Activated CD8-positive, alpha-beta T cell treated with anti-CD3 and anti-CD28 coated beads for 36 hours (primary cell): ENCODE data around the gene CDS1. TPM values are rescaled to one million over a fixed set of nuclear protein-coding genes. Genes with fewer than 3 reads are reported as not detected.

Source experiments
- ATAC-seq: fragments of 200-7000 bp; cut with Tn5 transposase; one replicate; pipeline ENCODE4 v1.10.0; 2021; ENCODE audit warnings: mild to moderate bottlenecking, moderate library complexity
- CTCF ChIA-PET: fragments of 350-600 bp; sonication (Branson Sonifier 250); formaldehyde crosslinking; loops from one replicate; lab custom pipeline; 2021; ENCODE audit warnings: antibody characterized with exemption; lab: Charles Lee
- POLR2A ChIA-PET: fragments of 350-600 bp; sonication (Branson Sonifier 250); formaldehyde crosslinking; loops from one replicate; lab custom pipeline; 2021; ENCODE audit warnings: antibody characterized with exemption; lab: Charles Lee
- DNase-seq: peaks from one replicate; pipeline ENCODE4 v3.0.0-alpha.2; 2020
- H3K27ac Mint-ChIP-seq: one replicate; pipeline ENCODE4 v1.8.0; 2021; ENCODE audit warnings: mild to moderate bottlenecking, mixed read lengths
- H3K27me3 Mint-ChIP-seq: one replicate; pipeline ENCODE4 v1.8.0; 2021; ENCODE audit warnings: mixed read lengths
- H3K36me3 Mint-ChIP-seq: one replicate; pipeline ENCODE4 v1.8.0; 2021; ENCODE audit warnings: low read depth, mixed read lengths
- H3K4me1 Mint-ChIP-seq: one replicate; pipeline ENCODE4 v1.8.0; 2021; ENCODE audit warnings: low read depth, mixed read lengths
- H3K4me3 Mint-ChIP-seq: one replicate; pipeline ENCODE4 v1.8.0; 2021; ENCODE audit warnings: mild to moderate bottlenecking, moderate library complexity, mixed read lengths
- H3K9me3 Mint-ChIP-seq: one replicate; pipeline ENCODE4 v1.8.0; 2021; ENCODE audit warnings: mixed read lengths
- CTCF ChIP-seq: fragments of 200-600 bp; IDR thresholded peaks from one replicate; pipeline ENCODE4 v1.8.0; 2022; ENCODE audit warnings: antibody characterized with exemption, mild to moderate bottlenecking
- intact Hi-C: fragments of 100-400 bp; cut with micrococcal nuclease; formaldehyde crosslinking; loops from one replicate; pipeline ENCODE4 v1.10.0; 2022
- total RNA-seq, 2 experiments: library from RNA; stranded (reverse); gene quantifications; one replicate each; pipeline ENCODE4 v1.2.3, GENCODE V29; 2021

Gene CDS1
- total RNA-seq, 2 experiments from 2014 or later = 0.07 to 0.25 TPM

GRCh38 chr4:84562156-84562555, 20.8 kb upstream of the CDS1 start:
- ChIA-PET CTCF (no interaction called here), POLR2A (no interaction called here)
- H3K4me1 Mint-ChIP-seq = no peaks in the 10 kb centered on the region
- ATAC-seq (no peak), DNase-seq (no peak)
- no peaks in the 10 kb centered on the region for H3K9me3 Mint-ChIP-seq
- peaks cover 11% of the 10 kb centered on the region for H3K27me3 Mint-ChIP-seq
- intact Hi-C loops = no loop called here
- no peak for TF ChIP-seq CTCF
- H3K36me3 Mint-ChIP-seq = no peaks in the 10 kb centered on the region
- no peak overlapping the region for H3K27ac Mint-ChIP-seq
- no peak overlapping the region for H3K4me3 Mint-ChIP-seq

GRCh38 chr4:84563002-84563401, 19.9 kb upstream of the CDS1 start:
- Mint-ChIP-seq H3K36me3 (no peaks in the 10 kb centered on the region), H3K4me3 (no peak overlapping the region), H3K4me1 (no peaks in the 10 kb centered on the region), H3K27me3 (peaks cover 13% of the 10 kb centered on the region), H3K9me3 (no peaks in the 10 kb centered on the region), H3K27ac (no peak overlapping the region)
- CTCF ChIA-PET = no interaction called here
- POLR2A ChIA-PET = no interaction called here
- TF ChIP-seq CTCF = no peak
- intact Hi-C loops = no loop called here
- DNase-seq (no peak), ATAC-seq (no peak)

GRCh38 chr4:84565951-84566350, 17.0 kb upstream of the CDS1 start:
- H3K4me1 Mint-ChIP-seq = no peaks in the 10 kb centered on the region
- H3K36me3 Mint-ChIP-seq = no peaks in the 10 kb centered on the region
- no peak overlapping the region for H3K27ac Mint-ChIP-seq
- POLR2A ChIA-PET = no interaction called here
- DNase-seq (no peak), ATAC-seq (no peak)
- H3K9me3 Mint-ChIP-seq = no peaks in the 10 kb centered on the region
- H3K4me3 Mint-ChIP-seq = no peak overlapping the region
- H3K27me3 Mint-ChIP-seq = peaks cover 20% of the 10 kb centered on the region
- TF ChIP-seq CTCF = no peak
- CTCF ChIA-PET = no interaction called here
- intact Hi-C loops = no loop called here

GRCh38 chr4:84568496-84568895, 14.4 kb upstream of the CDS1 start:
- no peak for DNase-seq
- no peak for TF ChIP-seq CTCF
- H3K27ac Mint-ChIP-seq = no peak overlapping the region
- ChIA-PET POLR2A (no interaction called here), CTCF (no interaction called here)
- peaks cover 2% of the 10 kb centered on the region for H3K4me1 Mint-ChIP-seq
- no peaks in the 10 kb centered on the region for H3K9me3 Mint-ChIP-seq
- H3K27me3 Mint-ChIP-seq = peaks cover 23% of the 10 kb centered on the region
- no peaks in the 10 kb centered on the region for H3K36me3 Mint-ChIP-seq
- intact Hi-C loops = no loop called here
- ATAC-seq = no peak
- H3K4me3 Mint-ChIP-seq = no peak overlapping the region

GRCh38 chr4:84569009-84569408, 13.9 kb upstream of the CDS1 start:
- Mint-ChIP-seq H3K27ac (no peak overlapping the region), H3K36me3 (no peaks in the 10 kb centered on the region), H3K4me3 (no peak overlapping the region), H3K27me3 (peaks cover 24% of the 10 kb centered on the region), H3K9me3 (no peaks in the 10 kb centered on the region), H3K4me1 (peaks cover 7% of the 10 kb centered on the region)
- intact Hi-C loops = no loop called here
- ATAC-seq (no peak), DNase-seq (no peak)
- POLR2A ChIA-PET = no interaction called here
- no peak for TF ChIP-seq CTCF
- CTCF ChIA-PET = no interaction called here
